GM23248 (cell line): ENCODE measurements around the gene MAP3K13.

Experiments
- EZH2 ChIP-seq: fragments of 200-600 bp; sonication (generic); IDR thresholded peaks from 2 replicates; pipeline ENCODE4 v1.6.1; 2018; ENCODE audit warnings: antibody characterized with exemption, mild to moderate bottlenecking; ENCODE audit not compliant: insufficient read depth, poor library complexity, severe bottlenecking
- EZH2phosphoT487 ChIP-seq: fragments of 200-600 bp; sonication (generic); IDR thresholded peaks from 2 replicates; pipeline ENCODE4 v1.6.1; 2018; ENCODE audit warnings: antibody characterized with exemption, moderate library complexity, mild to moderate bottlenecking, low read depth; ENCODE audit not compliant: insufficient read depth

DNA sequence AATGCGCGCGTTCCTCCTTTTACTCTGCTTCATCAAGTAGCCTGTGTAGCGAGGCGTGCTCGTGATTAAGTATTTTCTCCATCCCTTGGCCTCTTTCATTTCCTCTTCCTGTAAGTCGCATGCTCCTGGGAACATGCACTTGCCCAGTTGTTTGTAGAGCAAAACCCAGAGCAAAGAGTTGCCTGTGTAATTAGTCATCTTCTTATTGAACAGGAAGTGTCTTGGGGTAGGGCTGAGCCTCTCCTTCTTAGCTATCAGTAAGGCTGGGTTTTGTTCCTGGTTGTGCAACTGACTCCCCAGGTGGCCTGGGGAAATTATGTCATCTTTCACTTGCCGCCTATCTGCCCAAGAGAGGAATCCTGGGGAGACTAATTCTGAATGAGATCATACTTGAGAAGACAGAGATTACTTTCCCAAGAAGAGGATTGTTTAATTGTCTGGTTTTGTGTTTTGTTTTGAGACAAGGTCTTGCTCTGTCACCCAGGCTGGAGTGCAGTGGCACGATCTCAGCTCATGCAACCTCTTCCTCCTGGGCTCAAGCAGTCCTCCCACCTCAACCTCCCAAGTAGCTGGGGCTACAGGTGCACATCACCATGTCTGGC lies 174.5 kb downstream of the MAP3K13 start:
- TF ChIP-seq EZH2phosphoT487 (no peak), EZH2 (no peak)
